ENCODE measurements around the gene CXCR6.

CXCR6 gene

DNA sequence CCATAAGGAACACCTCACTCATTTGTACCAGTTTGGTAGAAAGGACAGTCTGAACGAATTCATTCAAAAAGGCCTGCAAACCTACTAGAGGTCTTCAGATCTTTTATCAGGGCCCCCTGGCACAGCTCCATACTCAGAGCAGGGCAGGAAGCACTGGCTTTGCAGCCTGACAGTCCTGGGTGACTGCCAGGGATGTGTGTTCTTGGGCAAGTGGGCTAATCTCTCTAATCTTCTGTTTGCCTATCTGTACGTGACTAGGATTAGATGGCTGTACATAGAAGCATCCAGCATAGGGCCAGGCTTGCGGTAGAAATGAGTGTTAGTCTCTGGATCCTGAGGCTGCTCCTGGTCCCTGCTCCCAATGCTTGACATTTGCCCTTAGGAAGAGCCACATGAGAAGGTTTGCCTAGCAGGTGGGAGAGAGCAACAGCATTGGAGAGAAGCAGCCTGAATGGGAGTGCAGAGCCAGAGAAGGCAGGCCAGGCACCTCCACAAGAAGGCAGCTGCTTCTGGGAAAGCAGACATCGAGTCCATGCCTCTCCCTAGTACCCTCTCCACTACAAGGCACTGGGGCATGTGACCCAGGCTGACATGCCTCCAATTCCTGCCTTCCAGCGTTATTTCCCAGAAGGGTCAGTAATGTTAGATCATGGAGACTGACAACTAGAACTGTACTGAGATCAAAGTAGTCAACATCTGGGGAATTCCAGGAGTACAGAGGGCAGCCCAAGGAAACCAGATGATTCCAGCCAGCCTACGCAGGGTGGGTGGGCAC is 1.0 kb upstream of the CXCR6 start:
- Histone ChIP-seq H3K4me1 (ENCODE audit: control insufficient read depth, low read length) (no peaks in the 10 kb centered on the region), H3F3A (ENCODE audit: control insufficient read depth, insufficient read depth) (no peaks in the 10 kb centered on the region), H3K36me3 (ENCODE audit: control insufficient read depth, low read length) (peaks cover 14% of the 10 kb centered on the region), H3K9me2 (replicated peaks; ENCODE audit: control insufficient read depth, low read length) (no peaks in the 10 kb centered on the region), H3K27ac (ENCODE audit: low read depth, low read length) (no peak overlapping the region), H3K79me2 (ENCODE audit: control insufficient read depth, low read length) (no peaks in the 10 kb centered on the region), H4K20me1 (ENCODE audit: control insufficient read depth, insufficient read depth, low read depth, low read length) (no peaks in the 10 kb centered on the region), H3K27me3 (ENCODE audit: control insufficient read depth, low read length) (no peaks in the 10 kb centered on the region), H3K9me3 (ENCODE audit: control insufficient read depth, insufficient read depth, low read length) (no peaks in the 10 kb centered on the region), H3K4me3 (ENCODE audit: low read length) (no peak overlapping the region), H3K4me2 (ENCODE audit: low read length) (no peak overlapping the region)
- TF ChIP-seq EZH2phosphoT487 (IDR thresholded peaks at IDR 0.05; ENCODE audit: borderline replicate concordance, low read length) = no peak
- TF ChIP-seq, protein P1, sequence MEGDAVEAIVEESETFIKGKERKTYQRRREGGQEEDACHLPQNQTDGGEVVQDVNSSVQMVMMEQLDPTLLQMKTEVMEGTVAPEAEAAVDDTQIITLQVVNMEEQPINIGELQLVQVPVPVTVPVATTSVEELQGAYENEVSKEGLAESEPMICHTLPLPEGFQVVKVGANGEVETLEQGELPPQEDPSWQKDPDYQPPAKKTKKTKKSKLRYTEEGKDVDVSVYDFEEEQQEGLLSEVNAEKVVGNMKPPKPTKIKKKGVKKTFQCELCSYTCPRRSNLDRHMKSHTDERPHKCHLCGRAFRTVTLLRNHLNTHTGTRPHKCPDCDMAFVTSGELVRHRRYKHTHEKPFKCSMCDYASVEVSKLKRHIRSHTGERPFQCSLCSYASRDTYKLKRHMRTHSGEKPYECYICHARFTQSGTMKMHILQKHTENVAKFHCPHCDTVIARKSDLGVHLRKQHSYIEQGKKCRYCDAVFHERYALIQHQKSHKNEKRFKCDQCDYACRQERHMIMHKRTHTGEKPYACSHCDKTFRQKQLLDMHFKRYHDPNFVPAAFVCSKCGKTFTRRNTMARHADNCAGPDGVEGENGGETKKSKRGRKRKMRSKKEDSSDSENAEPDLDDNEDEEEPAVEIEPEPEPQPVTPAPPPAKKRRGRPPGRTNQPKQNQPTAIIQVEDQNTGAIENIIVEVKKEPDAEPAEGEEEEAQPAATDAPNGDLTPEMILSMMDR (IDR thresholded peaks at IDR 0.05; ENCODE audit: low read depth, low read length, poor library complexity, severe bottlenecking) = no peak

DNA sequence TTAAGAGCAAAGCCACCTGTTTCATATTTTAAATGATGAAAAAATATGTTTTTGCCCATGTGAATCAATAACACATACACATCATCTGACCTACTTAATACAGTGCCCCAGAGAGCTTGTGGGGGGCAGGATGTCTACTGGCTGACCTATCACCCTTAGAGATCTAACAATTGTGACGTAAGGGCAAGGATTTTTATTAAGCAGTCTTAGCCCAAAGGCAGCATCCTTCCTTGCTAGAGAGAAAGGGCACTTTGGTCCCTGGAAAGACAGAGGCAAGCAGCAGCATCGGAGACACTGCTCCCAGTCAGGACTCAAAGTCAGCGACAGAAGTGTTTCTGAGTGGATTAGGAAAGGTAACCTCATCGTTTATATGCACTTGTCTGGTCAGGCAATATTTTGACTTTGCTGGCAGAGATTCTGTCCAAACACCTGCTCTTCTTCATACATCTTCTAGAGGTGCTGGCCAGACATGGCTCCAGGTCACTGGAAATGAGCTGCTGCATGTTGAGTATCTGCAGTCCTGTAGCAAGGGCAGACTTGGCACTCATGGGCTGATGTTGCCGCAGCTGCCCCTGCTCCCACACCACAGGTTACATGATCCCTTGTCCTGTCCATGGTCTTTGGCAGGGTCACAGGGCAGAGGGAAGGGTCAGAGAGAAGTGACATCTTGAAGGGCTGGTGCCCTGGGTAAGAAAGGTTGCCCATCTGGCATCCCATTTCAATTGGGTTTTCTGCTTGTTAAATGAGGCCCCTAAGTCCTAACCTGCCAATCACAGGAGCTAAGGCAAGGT is 1.8 kb downstream of the CXCR6 start:
- TF ChIP-seq, protein P1 (IDR thresholded peaks at IDR 0.05; ENCODE audit: low read depth, low read length, poor library complexity, severe bottlenecking) = no peak
- no peak for TF ChIP-seq EZH2phosphoT487 (IDR thresholded peaks at IDR 0.05; ENCODE audit: borderline replicate concordance, low read length)
- Histone ChIP-seq H3K4me2 (ENCODE audit: low read length) (no peak overlapping the region), H4K20me1 (ENCODE audit: control insufficient read depth, insufficient read depth, low read depth, low read length) (no peaks in the 10 kb centered on the region), H3F3A (ENCODE audit: control insufficient read depth, insufficient read depth) (no peaks in the 10 kb centered on the region), H3K9me2 (replicated peaks; ENCODE audit: control insufficient read depth, low read length) (no peaks in the 10 kb centered on the region), H3K79me2 (ENCODE audit: control insufficient read depth, low read length) (no peaks in the 10 kb centered on the region), H3K27me3 (ENCODE audit: control insufficient read depth, low read length) (no peaks in the 10 kb centered on the region), H3K9me3 (ENCODE audit: control insufficient read depth, insufficient read depth, low read length) (no peaks in the 10 kb centered on the region), H3K36me3 (ENCODE audit: control insufficient read depth, low read length) (peaks cover 37% of the 10 kb centered on the region), H3K27ac (ENCODE audit: low read depth, low read length) (no peak overlapping the region), H3K4me1 (ENCODE audit: control insufficient read depth, low read length) (no peaks in the 10 kb centered on the region), H3K4me3 (ENCODE audit: low read length) (no peak overlapping the region)

DNA sequence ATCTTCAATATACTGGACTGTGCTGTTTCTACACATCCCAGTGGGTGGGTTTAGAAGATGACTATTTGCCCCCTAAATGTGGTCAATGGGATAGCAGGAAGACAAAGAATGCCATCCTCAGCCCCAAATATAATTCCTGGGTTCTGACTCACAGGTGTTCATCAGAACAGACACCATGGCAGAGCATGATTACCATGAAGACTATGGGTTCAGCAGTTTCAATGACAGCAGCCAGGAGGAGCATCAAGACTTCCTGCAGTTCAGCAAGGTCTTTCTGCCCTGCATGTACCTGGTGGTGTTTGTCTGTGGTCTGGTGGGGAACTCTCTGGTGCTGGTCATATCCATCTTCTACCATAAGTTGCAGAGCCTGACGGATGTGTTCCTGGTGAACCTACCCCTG is 3.0 kb downstream of the CXCR6 start:
- no peaks in the 10 kb centered on the region for H3K79me2 ChIP-seq (ENCODE audit: control insufficient read depth, low read length)
- no peak overlapping the region for H3K4me3 ChIP-seq (ENCODE audit: low read length)
- no peaks in the 10 kb centered on the region for H4K20me1 ChIP-seq (ENCODE audit: control insufficient read depth, insufficient read depth, low read depth, low read length)
- no peak for TF ChIP-seq EZH2phosphoT487 (IDR thresholded peaks at IDR 0.05; ENCODE audit: borderline replicate concordance, low read length)
- H3K9me2 ChIP-seq (replicated peaks; ENCODE audit: control insufficient read depth, low read length) = no peaks in the 10 kb centered on the region
- peaks cover 41% of the 10 kb centered on the region for H3K36me3 ChIP-seq (ENCODE audit: control insufficient read depth, low read length)
- H3K9me3 ChIP-seq (ENCODE audit: control insufficient read depth, insufficient read depth, low read length) = no peaks in the 10 kb centered on the region
- H3K4me2 ChIP-seq (ENCODE audit: low read length) = no peak overlapping the region
- no peaks in the 10 kb centered on the region for H3K27me3 ChIP-seq (ENCODE audit: control insufficient read depth, low read length)
- no peak overlapping the region for H3K27ac ChIP-seq (ENCODE audit: low read depth, low read length)
- no peaks in the 10 kb centered on the region for H3K4me1 ChIP-seq (ENCODE audit: control insufficient read depth, low read length)
- no peaks in the 10 kb centered on the region for H3F3A ChIP-seq (ENCODE audit: control insufficient read depth, insufficient read depth)

DNA sequence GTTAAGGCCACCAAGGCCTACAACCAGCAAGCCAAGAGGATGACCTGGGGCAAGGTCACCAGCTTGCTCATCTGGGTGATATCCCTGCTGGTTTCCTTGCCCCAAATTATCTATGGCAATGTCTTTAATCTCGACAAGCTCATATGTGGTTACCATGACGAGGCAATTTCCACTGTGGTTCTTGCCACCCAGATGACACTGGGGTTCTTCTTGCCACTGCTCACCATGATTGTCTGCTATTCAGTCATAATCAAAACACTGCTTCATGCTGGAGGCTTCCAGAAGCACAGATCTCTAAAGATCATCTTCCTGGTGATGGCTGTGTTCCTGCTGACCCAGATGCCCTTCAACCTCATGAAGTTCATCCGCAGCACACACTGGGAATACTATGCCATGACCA is 3.6 kb downstream of the CXCR6 start:
- Histone ChIP-seq H3K4me2 (ENCODE audit: low read length) (no peak overlapping the region), H3K4me3 (ENCODE audit: low read length) (no peak overlapping the region), H3K9me2 (replicated peaks; ENCODE audit: control insufficient read depth, low read length) (no peaks in the 10 kb centered on the region), H3K27me3 (ENCODE audit: control insufficient read depth, low read length) (no peaks in the 10 kb centered on the region), H3F3A (ENCODE audit: control insufficient read depth, insufficient read depth) (no peaks in the 10 kb centered on the region), H3K4me1 (ENCODE audit: control insufficient read depth, low read length) (no peaks in the 10 kb centered on the region), H3K9me3 (ENCODE audit: control insufficient read depth, insufficient read depth, low read length) (no peaks in the 10 kb centered on the region), H3K79me2 (ENCODE audit: control insufficient read depth, low read length) (no peaks in the 10 kb centered on the region), H3K27ac (ENCODE audit: low read depth, low read length) (no peak overlapping the region), H4K20me1 (ENCODE audit: control insufficient read depth, insufficient read depth, low read depth, low read length) (no peaks in the 10 kb centered on the region), H3K36me3 (ENCODE audit: control insufficient read depth, low read length) (peaks cover 42% of the 10 kb centered on the region)
- TF ChIP-seq, protein P1 (IDR thresholded peaks at IDR 0.05; ENCODE audit: low read depth, low read length, poor library complexity, severe bottlenecking) = no peak
- no peak for TF ChIP-seq EZH2phosphoT487 (IDR thresholded peaks at IDR 0.05; ENCODE audit: borderline replicate concordance, low read length)

All from DOHH2 (cell line).